PFSK-1 (cell line): ENCODE data around the gene FBXL14.

Source experiments
- FOXP2 ChIP-seq: optimal IDR thresholded peaks from 2 replicates; pipeline ENCODE3; 2011; ENCODE audit warnings: borderline replicate concordance, control low read depth, inconsistent platforms; ENCODE audit not compliant: insufficient read depth; ENCODE audit errors: extremely low read length, extremely low read depth
- POLR2AphosphoS5 ChIP-seq: IDR thresholded peaks from 2 replicates; pipeline ENCODE4 v1.6.1; 2012; ENCODE audit warnings: low read depth, mild to moderate bottlenecking, control low read depth, low read length, moderate library complexity
- REST ChIP-seq, 2 experiments: IDR thresholded peaks; 2 replicates each; pipeline versions ENCODE4 v1.6.1 to v1.8.0; 2011 to 2012; ENCODE audit warnings: low read depth in 2 of 2, low read length in 2 of 2, control low read depth in 1 of 2, inconsistent platforms in 1 of 2, mild to moderate bottlenecking in 1 of 2, moderate library complexity in 1 of 2; ENCODE audit not compliant: insufficient read depth in 1 of 2
- SIN3A ChIP-seq: IDR thresholded peaks from 2 replicates; pipeline ENCODE4 v1.6.1; 2012; ENCODE audit warnings: mild to moderate bottlenecking, low read length, moderate library complexity, borderline replicate concordance; ENCODE audit not compliant: insufficient read depth
- TAF1 ChIP-seq: IDR thresholded peaks from 2 replicates; pipeline ENCODE4 v1.6.1; 2012; ENCODE audit warnings: low read length, control low read depth, borderline replicate concordance; ENCODE audit not compliant: insufficient read depth

The FBXL14 gene

DNA sequence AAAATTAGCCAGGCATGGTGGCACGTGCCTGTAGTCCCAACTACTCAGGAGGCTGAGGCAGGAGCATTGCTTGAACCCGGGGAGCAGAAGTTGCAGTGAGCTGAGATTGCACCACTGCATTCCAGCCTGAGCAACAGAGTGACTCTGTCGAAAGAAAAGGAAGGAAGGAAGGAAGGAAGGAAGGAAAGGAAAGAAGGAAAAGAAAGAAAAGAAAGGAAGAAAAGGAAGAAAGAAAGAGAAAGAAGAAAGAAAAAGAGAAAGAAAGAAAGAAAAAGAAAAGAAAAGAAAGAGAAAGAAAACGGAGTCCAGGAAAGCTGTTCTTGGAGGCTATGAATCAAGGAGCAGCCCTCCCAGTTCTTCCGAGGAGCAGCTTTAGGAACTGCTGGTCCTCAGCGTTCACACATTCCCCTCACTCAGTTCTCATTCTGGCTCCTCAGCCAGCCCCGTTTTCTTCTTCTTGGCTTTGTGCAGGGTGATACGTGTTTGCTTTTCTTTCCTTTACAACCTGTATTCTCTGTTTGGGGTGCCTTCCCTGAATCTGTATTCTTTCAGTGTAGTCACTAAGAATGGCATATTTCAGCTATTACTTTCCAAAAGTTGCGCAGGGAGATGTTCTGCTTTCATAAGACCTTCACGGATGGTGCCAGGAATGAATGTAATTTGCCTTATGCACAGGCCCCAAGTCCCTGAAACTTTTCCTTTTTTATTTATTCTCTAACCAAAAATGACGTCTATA is 12.2 kb downstream of the FBXL14 start:
- no peak for TF ChIP-seq REST (IDR thresholded peaks at IDR 0.05; ENCODE audit: insufficient read depth in 1 of 2, low read depth in 2 of 2, low read length in 2 of 2)
- no peak for TF ChIP-seq POLR2AphosphoS5
- TF ChIP-seq TAF1 = no peak
- no peak for TF ChIP-seq FOXP2
- no peak for TF ChIP-seq SIN3A

DNA sequence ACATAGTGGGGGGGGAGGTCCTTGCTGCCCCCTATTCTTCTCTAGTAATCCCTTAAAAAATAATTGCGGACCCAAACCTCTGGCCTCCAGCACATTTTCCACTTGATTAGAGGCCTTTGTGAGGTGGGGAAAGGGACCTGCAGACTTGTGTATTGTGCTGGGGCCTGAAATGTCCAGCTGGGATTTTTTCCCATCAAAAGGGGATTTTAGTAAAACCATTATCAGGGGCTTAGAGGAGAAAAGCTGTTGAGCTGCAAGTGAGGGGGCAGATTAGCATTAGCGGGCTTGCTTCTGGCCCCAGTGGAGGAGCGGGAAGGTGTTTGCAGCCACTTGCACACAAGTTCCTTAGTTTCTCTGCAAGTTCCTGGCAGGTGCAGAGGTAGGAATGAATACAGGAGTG is 13.9 kb downstream of the FBXL14 start:
- TF ChIP-seq REST (IDR thresholded peaks at IDR 0.05; ENCODE audit: insufficient read depth in 1 of 2, low read depth in 2 of 2, low read length in 2 of 2) (no peak), FOXP2 (no peak), TAF1 (no peak), SIN3A (no peak), POLR2AphosphoS5 (no peak)

DNA sequence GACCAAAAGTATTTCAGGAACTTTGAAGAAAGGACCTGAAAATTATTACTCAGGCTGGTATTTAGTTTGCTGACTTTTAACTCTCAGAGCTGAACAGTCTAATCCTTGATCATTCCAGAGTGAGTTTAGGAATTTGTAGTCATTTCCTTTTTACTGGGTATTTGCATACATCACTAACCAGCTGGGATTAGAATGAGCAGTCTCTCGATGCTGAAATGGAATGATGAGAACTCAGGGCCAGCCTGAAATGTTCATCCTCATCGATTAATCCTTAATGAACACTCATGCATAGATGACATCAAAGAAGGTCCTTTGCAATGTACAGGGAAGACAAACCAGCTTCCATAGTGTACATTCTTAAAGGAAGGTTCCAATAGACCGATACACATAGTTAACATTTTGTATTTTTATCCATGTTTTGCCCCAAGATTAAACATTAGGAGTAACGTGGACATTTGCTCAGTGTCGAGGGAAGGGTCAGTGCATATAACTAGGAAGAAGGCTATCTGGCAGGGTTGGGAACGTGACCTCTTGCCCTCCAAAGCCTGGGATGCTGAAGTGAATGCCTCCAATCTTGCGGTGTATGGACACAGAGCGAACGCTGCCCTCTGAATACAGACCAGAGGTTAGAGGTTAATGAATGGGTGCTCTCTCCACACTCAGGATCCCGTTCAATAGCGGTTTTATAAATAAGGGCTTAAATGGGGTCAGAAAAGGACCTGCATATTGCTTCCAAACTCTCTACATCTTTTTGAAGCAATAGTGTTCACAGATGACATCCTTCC is 14.5 kb downstream of the FBXL14 start:
- TF ChIP-seq SIN3A (no peak), POLR2AphosphoS5 (no peak), FOXP2 (no peak), REST (IDR thresholded peaks at IDR 0.05; ENCODE audit: insufficient read depth in 1 of 2, low read depth in 2 of 2, low read length in 2 of 2) (no peak), TAF1 (no peak)

DNA sequence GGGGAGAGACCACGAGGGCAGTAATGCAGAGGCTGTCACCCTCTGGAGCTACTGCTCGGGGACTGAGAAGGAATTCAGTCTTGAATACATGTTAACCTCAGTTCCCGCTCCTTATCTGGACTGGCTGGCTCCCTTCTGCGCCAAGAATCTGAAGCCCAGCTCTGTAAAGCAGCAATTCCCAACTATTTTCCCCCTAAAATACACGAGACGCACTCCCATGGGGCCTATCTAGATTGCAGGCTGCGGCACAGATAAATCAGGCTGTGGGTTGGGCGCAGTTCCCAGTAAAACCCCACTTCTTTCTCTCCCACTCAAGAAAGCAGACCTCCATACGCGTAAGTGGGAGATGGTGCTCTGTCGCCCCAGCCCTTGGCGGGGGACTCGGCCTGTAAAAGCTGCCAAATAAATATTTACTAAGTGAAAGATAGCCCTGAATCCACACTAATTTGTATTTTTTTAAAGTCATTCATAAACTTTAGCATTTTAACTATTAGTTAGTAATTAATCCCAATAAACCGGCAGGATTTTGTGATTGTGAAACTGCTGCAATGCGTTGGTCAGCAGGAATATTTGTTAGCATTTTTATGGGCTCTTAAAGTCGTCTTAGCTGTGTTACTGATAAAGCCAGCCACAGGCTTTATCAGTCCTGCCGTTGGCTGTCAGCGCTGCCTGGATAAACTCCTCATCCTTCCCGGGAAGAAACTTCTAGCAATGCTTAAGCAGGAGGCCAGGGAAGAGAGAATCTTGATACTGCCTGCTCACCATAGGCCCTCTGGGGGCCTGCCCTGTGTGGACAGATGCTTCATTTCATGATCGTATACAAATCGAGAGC is 17.8 kb downstream of the FBXL14 start:
- no peak for TF ChIP-seq FOXP2
- TF ChIP-seq SIN3A = no peak
- TF ChIP-seq REST (IDR thresholded peaks at IDR 0.05; ENCODE audit: insufficient read depth in 1 of 2, low read depth in 2 of 2, low read length in 2 of 2) = no peak
- no peak for TF ChIP-seq TAF1
- no peak for TF ChIP-seq POLR2AphosphoS5
